Measurements from ENCODE around the gene CYP2W1. TPM values are rescaled to one million over a fixed set of nuclear protein-coding genes. Genes with fewer than 3 reads are reported as not detected.

The CYP2W1 gene
- total RNA-seq, 1 experiment from 2014 or later = not detected

GRCh38 chr7:1014681-1015080 lies 31.7 kb downstream of the CYP2W1 start:
- DNase-seq (ENCODE audit: low read depth) = no peak

GRCh38 chr7:1015196-1016121 lies 32.5 kb downstream of the CYP2W1 start:
- DNase-seq (ENCODE audit: low read depth) = no peak

- DNase-seq (ENCODE audit: low read depth) = no peak
Measured at GRCh38 chr7:1016577-1017531, 33.9 kb downstream of the CYP2W1 start.

DNA sequence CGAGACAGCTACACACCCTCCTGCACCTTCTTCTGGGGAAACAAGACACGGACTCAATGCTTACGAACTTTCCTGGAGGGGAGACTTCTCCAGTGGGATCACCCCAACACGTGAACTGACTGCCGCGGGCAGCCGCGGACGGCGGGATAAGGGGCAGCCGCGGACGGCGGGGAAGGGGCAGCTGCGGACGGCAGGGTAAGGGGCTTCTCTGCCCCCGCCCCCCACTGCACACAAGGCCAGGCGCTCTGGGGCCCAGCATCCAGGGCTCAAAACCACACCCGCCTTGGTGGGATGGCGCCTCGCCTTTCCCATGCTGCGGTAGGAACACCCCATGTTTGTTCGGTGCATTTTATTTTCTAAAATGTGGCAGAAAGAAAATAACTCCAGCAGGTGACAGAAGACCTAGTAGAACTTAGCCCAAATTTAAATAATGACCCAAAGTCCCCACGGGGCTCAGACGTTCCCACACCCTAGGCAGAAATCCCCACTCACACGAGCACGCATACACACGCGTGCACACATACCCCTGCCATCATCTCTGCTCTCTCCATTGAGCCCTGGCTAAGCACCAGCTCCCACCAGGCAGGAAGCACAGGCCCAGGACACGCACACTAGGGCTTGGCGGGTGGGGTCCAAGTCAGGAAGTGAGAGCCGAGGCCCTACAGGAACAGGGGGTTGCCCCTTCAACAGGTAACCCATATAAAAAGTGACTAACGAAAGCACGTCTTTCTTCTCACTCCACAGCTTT lies 34.8 kb downstream of the CYP2W1 start:
- DNase-seq (ENCODE audit: low read depth) = no peak

DNA sequence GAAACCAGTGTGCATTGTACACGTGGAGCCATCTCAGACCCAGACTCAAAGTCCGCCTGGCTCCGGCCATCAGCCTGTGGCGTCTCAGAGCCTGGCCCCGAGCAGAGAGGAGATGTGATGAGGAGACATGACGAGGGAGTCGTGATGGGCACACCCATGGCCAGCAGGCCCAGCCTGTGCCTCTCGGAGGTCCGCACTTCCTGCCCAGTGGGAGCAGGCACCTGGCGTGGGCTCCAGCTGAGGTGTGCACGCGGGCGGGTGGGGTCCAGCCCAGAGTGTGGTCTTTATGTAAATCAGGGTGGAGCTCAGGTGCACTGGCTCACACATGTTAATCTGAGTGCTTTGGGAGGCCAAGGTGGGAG lies 35.3 kb downstream of the CYP2W1 start:
- no peak for DNase-seq (ENCODE audit: low read depth)

DNA sequence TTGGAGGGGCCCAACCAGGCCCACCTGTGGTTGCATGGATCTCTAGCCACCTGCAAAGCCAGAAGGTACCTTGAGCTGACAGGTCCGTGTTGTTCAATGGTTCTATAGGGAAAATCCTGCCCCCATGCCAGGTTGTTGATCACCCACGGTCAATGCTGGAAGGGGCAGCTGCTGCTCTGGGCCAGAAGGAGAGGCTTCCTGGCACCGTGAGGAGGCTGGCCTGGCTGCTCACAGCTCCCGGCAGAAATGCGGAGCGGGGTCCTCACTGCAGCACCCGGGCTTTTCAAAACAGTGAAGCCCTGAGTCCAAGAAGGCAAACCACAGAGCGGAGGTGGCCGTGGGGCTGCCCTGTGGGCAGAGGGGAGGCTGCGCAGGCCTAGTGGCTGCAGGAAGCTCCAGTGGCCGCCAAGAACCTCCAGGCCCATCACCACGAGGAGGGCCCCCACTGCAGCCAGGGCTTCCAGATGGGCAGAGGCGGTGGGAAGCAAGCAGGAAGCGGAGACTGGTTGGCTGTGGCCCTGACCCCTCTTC lies 36.3 kb downstream of the CYP2W1 start:
- DNase-seq (ENCODE audit: low read depth) = no peak

DNA sequence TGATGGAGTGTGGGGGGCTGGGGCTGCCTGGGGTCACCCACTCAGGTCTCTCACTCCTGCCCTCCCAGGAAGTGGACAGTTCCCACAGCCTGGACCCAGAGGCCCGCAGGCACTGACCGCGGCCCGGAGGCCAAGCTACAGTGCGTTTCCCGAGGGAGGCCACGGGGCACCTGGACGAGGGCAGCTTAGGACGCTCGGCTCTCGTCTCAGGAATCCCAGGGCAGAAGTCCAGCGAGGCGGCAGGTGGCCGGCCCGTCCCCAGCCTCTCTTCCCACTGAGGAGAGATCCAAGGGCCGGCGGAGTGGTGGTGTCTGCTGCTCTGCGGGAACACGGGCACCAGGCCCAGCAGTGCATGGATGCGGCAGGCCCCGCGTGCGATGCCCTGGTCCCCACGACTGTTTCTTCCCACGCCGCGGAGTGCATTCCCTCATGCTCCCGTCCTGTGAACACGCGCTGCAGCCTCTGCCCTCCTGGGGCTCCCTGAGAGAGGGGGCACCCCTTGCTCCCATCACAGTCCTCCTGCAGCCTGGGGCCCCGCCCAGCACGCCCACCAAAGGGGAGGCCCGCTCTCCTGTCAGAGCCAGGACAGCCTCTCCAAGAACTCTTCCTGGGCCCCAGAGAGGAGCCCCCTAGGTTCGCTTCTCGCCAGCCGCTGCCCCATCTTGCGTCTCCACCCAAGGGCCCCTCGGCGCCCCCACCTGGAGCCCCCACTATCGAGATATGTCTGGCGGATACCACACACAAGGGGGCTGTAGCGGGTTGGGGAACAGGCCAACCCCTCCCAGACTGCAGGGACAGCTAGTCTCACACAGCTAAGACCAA lies 37.0 kb downstream of the CYP2W1 start:
- no peak for DNase-seq (ENCODE audit: low read depth)

DNA sequence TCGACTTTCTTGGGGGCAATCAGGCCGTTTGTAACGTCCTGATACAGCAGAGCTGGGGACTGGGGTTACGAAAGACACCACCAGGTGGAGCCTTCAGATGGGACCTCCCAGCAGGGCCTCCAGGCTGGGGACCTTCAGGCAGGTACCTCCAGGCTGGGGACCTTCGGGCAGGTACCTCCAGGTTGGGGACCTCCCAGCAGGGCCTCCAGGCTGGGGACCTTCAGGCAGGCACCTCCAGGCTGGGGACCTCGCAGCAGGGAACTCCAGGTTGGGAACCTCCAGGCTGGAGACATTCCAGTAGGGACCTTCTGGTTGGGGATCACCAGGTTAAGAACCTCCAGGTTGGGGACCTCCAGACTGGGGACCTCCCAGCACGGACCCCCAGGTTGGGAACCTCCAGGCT lies 37.9 kb downstream of the CYP2W1 start:
- DNase-seq (ENCODE audit: low read depth) = no peak

GRCh38 chr7:1021366-1021765 lies 38.4 kb downstream of the CYP2W1 start:
- DNase-seq (ENCODE audit: low read depth) = no peak

GRCh38 chr7:1021931-1022330 lies 39.0 kb downstream of the CYP2W1 start:
- no peak for DNase-seq (ENCODE audit: low read depth)

- DNase-seq (ENCODE audit: low read depth) = no peak
Measured at GRCh38 chr7:1022356-1022755, 39.4 kb downstream of the CYP2W1 start.

GRCh38 chr7:1022801-1023465 lies 40.0 kb downstream of the CYP2W1 start:
- no peak for DNase-seq (ENCODE audit: low read depth)

DNA sequence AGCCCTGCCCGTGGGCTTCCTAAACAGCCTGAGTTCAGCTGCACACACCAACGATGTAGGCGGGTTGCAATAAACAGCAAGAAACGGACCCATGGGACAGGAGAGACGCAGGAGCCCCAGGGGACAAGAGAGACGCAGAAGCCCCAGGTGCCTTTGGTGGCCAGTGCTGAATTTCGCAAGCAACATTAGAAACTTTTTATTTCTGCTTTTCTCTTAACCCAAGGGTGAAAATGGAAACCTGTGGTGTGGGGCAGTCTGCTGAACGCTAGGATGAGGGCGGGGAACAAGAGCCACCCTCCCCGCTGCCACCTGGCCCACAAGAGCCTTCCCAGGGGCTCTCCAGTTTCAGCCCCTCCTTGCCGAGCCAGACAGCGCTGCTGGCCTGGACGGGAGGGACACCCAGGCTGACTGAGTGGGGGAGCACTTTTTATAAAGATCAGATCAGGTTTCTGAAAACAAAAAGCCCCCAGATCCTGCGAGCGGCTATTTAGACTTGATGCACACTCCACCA lies 41.4 kb downstream of the CYP2W1 start:
- no peak for DNase-seq (ENCODE audit: low read depth)

- no peak for DNase-seq (ENCODE audit: low read depth)
Measured at GRCh38 chr7:1024876-1025742, 42.1 kb downstream of the CYP2W1 start.

GRCh38 chr7:1025743-1026581 lies 43.0 kb downstream of the CYP2W1 start:
- DNase-seq (ENCODE audit: low read depth) = no peak

DNA sequence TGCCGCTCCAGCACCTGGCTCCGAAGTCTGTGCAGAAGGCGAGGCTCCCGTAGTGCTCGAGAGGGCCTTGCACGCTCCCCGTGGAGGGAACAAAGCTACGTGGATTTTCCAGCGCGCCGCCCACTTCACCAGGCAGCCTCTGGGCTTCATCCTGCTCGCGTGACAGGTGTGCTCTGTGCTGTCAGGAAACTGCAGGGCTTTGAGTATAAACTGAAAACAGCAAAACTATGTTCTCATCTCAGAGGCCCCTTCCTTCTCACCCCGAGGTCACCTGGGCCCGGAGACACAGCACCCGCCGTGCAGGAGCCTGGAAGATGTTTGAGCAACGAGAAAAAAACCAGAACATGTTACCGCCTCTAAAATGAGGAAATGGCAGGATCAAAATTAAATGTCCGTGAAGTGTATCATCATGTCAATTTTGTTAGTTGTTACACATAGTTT lies 43.8 kb downstream of the CYP2W1 start:
- DNase-seq (ENCODE audit: low read depth) = no peak

- DNase-seq (ENCODE audit: low read depth) = no peak
Measured at GRCh38 chr7:1027242-1028043, 44.5 kb downstream of the CYP2W1 start.
